Measurements from ENCODE around the gene CLDN8.

- TF ChIP-seq CTCF (IDR thresholded peaks at IDR 0.05) (no peak), POLR2A (IDR thresholded peaks at IDR 0.05) (no peak)
Observed at GRCh38 chr21:30168086-30168485, 47.8 kb downstream of the CLDN8 start.
